Measurements from ENCODE around the gene TAAR6.
"Not testable (repeated sequence)": the region's sequence is repeated elsewhere in the genome, so short reads cannot be mapped to it uniquely, and the experiment has no call there.

Gene TAAR6

GRCh38 chr6:132592855-132593254, 22.7 kb downstream of the TAAR6 start:
- DNase-seq = peak; percentile 27 to 54 (median 29)

- no peak for DNase-seq
These were observed 26.1 kb downstream of the TAAR6 start for GRCh38 chr6:132596201-132596600.

- peak in 2 of 3 donors; percentile 17 to 30 for DNase-seq
These were observed 28.4 kb downstream of the TAAR6 start for GRCh38 chr6:132598473-132598872.

- not testable (repeated sequence) for DNase-seq
These were observed 30.8 kb downstream of the TAAR6 start for GRCh38 chr6:132600900-132601299.

GRCh38 chr6:132604635-132605152, 34.6 kb downstream of the TAAR6 start:
- no peak for DNase-seq

- no peak for DNase-seq
These were observed 37.6 kb downstream of the TAAR6 start for GRCh38 chr6:132607544-132608233.

- DNase-seq = no peak
These were observed 41.5 kb downstream of the TAAR6 start for GRCh38 chr6:132611616-132612015.

GRCh38 chr6:132612449-132613108, 42.5 kb downstream of the TAAR6 start:
- DNase-seq = no peak

- peak in 1 of 3 donors; percentile 19 for DNase-seq
These were observed 44.4 kb downstream of the TAAR6 start for GRCh38 chr6:132614554-132614953.

GRCh38 chr6:132616677-132617076, 46.6 kb downstream of the TAAR6 start:
- DNase-seq = no peak

Measured in suppressor macrophage treated with lipopolysaccharide for 1 hour (primary cell).